ENCODE data around the gene HAUS3.
A peak's percentile ranks its signal among the peaks of the same experiment; 100 is the strongest.

The HAUS3 gene

GRCh38 chr4:2262145-2262943, 20.4 kb upstream of the HAUS3 start:
- DNase-seq: peak; percentile 98

- no peak for DNase-seq
Measured at GRCh38 chr4:2261853-2262144, 19.9 kb upstream of the HAUS3 start, which contains the start of gene MXD4. Gene MXD4, minus strand, starts transcription at chr4:2262109. Its CDS starts 129 bp downstream, at chr4:2261980.

GRCh38 chr4:2261110-2261852, 19.4 kb upstream of the HAUS3 start:
- peak; percentile 66 for DNase-seq

DNA sequence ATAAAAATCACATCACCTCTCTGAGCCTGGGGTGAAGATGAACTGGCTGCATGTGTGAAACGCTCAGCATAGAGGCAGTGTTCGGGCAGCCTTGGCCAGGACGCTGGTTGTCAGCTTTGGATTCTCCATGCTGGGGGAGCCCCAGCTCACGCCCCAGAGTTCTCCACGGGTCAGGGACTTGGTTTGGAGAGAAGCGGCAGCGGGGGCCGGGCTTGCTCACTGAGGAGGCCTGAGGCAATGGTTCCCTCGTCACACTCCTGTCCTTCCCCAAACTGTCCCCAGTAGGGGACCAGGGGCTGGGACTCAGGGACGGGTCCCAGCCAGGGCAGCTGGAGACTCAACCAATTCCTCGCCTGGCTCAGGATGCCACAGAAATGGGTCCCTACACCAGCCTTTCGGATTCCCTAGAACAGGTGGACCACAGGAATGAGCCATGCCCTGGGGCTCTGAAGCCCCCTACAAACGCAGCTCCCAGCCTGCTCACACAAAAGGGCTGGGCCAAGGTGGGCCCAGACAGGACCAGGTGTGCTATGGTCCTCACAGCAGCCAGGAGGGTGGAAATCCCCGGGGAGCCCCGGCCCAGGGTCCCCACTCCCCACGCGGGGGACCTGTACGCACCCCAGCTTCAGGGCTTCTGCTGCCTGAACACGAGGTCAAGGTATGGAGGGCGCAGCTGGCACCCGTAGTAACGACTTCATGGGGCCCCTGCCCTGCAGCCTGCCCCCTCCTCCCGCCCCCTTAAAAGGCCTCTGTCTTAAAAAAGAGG, 18.6 kb upstream of the HAUS3 start:
- no peak for DNase-seq

DNA sequence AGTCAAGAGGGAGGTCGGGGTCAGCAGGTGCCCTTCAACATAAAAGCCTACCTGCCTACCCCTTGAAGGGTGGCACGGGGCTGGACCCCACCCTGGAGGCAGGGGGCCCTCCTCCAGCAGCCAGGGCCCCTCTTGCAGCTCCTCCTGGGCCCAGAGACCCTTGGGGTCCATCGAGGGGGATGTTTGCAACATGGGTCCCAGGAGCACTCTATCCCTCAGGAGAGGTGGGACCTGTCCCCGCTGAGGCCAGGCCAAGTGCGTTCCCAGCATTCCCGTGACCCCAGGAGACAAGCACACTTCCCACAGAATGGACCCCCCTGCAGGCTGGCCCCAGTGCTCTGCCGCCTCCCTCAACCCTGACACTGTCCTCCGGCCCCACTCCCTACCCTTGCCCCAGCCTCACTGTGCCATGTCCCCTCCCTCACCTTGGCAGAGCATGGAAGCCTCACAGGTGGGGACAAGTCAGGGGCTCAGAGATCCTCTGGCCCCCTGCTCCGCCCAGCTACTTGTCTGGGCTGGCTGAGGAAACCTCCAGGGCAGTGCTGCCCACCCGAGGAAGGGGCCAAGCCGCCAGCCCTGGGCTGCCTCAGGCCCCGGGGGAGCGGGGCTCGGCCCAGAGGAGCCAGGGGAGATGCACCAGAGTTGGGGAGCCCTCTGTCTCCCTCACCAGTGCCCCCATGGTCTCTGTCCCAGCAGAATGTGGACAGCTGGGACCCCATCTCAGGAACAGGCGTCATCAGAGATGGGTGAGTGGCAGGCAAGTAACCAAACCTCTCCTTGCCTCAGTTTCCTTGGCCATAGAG, 17.8 kb upstream of the HAUS3 start:
- DNase-seq: no peak

DNA sequence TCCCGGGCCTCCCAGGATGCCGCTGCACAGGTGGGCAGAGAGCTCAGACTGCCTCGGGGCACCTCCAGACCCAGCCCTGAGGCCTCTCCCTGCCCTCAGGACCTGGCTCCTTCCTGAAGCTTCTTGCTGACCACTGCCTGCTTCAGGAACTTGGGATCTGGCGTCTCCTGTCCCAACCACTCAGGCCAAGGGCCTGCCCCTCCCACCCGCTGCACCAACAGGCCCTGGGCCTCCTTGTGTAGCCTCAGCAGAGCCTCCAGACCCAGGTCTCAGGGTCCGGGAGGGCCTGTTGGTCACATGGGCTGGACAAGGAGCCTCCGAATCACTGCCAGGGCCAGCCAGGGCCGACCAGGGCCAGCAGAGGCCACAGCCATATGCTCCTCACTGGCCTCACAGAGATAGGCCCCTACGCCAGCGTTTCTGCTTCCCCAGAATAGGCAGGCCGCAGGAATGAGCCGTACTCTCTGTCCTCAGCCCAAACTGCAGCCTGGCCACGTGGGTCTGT, 17.2 kb upstream of the HAUS3 start:
- no peak for DNase-seq

GRCh38 chr4:2258091-2259035, 16.4 kb upstream of the HAUS3 start:
- DNase-seq: no peak

- DNase-seq: no peak
Measured at GRCh38 chr4:2257361-2258081, 15.6 kb upstream of the HAUS3 start.

DNA sequence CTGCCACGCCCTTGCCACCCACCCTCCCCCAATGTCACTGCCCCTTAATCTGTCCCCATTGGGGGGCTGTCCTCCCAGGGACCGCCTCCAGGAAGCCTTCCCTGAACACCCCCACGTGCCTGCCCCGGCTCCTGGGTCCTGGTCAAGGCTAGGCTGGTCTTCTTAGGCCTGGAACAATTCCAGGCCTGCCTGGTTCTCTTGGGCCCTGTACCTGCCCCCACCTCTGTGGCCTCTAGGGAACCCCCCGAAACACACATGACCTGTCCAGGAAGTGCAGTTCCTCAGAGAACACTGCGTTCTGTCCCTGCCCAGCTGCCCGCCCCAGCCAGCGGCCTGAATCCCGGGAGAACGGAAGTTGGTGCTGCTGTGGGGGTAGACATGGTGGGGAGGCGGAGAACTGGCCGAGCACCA, 14.9 kb upstream of the HAUS3 start:
- DNase-seq: no peak

- no peak for DNase-seq
Measured at GRCh38 chr4:2256156-2256731, 14.3 kb upstream of the HAUS3 start.

DNA sequence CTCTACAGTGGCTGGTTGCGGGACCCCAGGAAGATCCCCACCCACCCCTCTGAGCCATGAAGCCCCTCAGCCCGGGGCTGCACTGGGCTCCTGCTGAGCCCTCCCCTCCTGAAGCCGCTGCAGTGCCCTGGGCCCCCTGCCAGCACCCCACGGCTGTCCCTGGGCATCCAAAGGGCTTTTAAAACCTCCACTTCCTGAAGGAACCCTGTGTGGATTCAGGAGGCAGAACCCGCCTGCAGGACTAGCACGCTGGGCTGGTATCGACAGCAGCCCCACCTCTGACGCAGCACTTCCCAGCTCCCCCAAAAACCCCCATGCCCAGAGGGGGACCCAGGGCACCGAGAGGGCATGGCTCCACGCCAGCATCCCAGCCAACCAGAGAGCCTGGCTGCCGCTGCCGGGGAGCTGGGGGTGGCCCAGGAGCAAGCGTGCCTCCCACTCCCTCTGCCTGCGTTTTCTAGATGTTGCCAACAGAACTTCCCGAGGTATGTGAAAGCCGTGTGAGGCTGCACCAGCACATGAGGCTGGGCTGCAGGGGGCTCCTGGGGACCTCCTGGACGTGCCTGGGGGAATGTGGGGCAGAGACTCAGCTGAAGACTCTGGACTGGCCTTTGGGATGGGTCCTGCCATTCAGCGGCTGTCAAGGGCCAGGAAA, 13.7 kb upstream of the HAUS3 start:
- no peak for DNase-seq

DNA sequence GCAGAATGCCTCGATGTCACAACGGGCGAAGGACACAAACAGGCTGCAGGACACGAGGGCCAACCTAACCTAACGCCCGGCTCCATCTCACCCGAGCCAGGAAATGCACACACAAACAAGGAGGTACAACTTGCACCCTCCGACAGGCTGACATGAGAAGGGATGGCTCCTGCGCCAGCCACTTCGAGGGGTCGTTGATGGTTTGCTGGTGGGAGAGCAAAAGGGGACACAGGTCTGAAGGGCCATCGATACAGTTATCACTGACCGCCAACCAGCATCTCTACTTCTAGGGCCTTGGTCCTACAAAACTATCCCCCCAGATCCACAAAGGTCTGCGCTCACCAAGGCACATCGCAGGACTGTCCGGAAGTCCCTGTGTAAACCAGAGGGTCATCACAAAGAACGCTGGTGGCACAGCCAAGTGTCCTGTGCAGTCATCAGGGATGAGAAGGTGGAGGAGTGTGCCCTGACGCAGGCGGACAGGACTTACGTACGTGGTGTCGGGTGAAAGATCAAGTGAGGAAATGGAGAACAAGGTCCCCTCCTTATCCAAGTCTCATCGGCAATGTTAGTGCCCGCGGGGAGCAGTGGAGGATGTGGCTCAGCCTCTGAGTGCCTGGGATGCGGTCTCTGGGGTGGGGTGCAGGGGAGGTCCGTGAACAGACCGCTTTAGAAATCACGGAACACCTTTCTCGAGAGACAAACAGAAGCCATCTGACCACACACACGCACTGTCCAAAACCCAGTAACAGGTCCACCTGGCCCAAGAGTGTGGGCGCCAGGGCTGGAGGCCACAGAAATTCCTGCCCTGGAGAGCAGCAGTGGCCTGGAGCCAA, 13.0 kb upstream of the HAUS3 start:
- DNase-seq: no peak

- no peak for DNase-seq
Measured at GRCh38 chr4:2253160-2254084, 11.5 kb upstream of the HAUS3 start.

- DNase-seq: no peak
Measured at GRCh38 chr4:2252530-2253091, 10.7 kb upstream of the HAUS3 start.

DNA sequence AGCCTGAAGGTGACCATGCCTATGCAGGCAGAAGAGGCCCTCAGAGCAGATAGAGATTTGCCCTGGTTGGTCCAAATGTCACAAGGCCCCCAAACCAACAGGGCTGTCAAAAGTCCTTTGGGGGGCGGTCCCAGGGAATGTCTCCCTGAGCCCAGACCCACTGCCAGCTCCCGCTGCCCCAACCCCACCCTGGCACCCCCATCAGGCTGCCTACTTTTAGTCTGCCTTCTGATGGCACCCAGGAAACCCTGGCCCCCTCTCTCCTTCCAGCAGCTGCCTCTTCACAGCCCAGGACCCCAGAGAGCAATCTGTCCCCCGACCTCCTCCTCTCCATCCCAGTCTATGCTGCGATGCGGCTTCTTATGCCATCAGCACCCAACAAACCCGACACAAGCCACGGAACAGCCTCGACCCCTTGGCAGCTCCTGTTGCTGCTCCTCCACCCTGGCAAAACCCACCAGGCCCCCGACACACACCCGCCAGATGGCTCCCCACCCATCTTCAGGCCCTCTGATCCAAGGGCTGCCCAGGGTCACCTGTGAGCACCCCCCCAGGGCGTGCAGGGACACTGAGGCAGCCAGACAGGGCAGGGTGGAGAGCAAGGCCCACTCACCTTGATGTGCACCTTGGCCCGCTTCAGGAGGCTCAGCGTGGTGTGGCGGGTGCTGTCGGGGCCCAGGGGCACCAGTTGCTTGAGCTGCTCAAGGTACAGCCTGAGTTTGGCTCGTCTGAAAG, 10.0 kb upstream of the HAUS3 start:
- no peak for DNase-seq

- DNase-seq: no peak
Measured at GRCh38 chr4:2251073-2251794, 9.3 kb upstream of the HAUS3 start.
